Suprapubic skin (tissue), 3 donors: ENCODE measurements around the gene TBXAS1.

Source experiments
- EP300 ChIP-seq: sonication (generic); formaldehyde crosslinking; IDR thresholded peaks from one replicate; pipeline ENCODE4 v1.6.1; 2017; ENCODE audit warnings: antibody characterized with exemption
- POLR2A ChIP-seq, 2 donors: fragments of 450-650 bp; IDR thresholded peaks; one replicate each; pipeline ENCODE4 v1.6.1; 2017; ENCODE audit warnings: antibody characterized with exemption in 2 of 2, mild to moderate bottlenecking in 2 of 2, moderate library complexity in 2 of 2
- TF ChIP-seq, protein P1 (sequence below), 2 donors: fragments of 200-600 bp in 1 of 2; fragments of 450-650 bp in 1 of 2; sonication (generic) in 1 of 2; IDR thresholded peaks; one replicate each; pipeline ENCODE4 v1.5.1; 2016 to 2019; ENCODE audit warnings: antibody characterized with exemption in 2 of 2, mild to moderate bottlenecking in 1 of 2, moderate library complexity in 1 of 2

DNA sequence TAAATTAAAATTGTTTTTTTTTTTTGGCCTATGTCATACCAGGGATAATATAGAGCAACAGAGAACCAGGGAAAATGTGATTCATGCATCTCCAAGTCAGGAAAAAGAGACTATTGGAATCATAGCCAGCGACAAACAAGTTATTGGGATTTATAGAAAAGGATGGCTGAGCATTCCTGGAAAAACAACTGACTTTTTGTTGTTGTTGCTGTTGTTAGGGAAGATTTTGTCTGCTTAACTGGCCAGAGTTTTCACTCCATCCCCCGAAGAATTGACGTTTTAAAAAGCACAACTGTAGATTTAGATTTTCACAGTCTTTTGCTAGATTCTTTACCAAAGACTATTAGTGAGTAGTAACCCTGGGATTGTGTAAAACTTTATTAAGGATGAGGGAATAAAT, 112.4 kb downstream of the TBXAS1 start:
- TF ChIP-seq, protein P1, sequence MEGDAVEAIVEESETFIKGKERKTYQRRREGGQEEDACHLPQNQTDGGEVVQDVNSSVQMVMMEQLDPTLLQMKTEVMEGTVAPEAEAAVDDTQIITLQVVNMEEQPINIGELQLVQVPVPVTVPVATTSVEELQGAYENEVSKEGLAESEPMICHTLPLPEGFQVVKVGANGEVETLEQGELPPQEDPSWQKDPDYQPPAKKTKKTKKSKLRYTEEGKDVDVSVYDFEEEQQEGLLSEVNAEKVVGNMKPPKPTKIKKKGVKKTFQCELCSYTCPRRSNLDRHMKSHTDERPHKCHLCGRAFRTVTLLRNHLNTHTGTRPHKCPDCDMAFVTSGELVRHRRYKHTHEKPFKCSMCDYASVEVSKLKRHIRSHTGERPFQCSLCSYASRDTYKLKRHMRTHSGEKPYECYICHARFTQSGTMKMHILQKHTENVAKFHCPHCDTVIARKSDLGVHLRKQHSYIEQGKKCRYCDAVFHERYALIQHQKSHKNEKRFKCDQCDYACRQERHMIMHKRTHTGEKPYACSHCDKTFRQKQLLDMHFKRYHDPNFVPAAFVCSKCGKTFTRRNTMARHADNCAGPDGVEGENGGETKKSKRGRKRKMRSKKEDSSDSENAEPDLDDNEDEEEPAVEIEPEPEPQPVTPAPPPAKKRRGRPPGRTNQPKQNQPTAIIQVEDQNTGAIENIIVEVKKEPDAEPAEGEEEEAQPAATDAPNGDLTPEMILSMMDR (IDR thresholded peaks at IDR 0.05) = no peak
- TF ChIP-seq POLR2A (IDR thresholded peaks at IDR 0.05) = no peak
- no peak for TF ChIP-seq EP300
